Activated naive CD4-positive, alpha-beta T cell treated with anti-CD3 and anti-CD28 coated beads, Interleukin-2, amount 10 ng/mL, durations not matched to agents 7 days and 5 days (primary cell): ENCODE measurements around the gene KIF19.

ENCODE experiments used
- CTCF ChIA-PET: fragments of 350-600 bp; sonication (Branson Sonifier 250); formaldehyde crosslinking; loops from one replicate; lab custom pipeline; 2021; ENCODE audit warnings: antibody characterized with exemption; lab: Charles Lee
- DNase-seq: peaks from one replicate; pipeline ENCODE4 v3.0.0-alpha.2; 2020
- H3K27ac Mint-ChIP-seq: one replicate; pipeline ENCODE4 v1.8.0; 2021; ENCODE audit warnings: mild to moderate bottlenecking, moderate library complexity, mixed read lengths
- H3K27me3 Mint-ChIP-seq: one replicate; pipeline ENCODE4 v1.8.0; 2021; ENCODE audit warnings: mild to moderate bottlenecking, mixed read lengths
- H3K36me3 Mint-ChIP-seq: one replicate; pipeline ENCODE4 v1.8.0; 2021; ENCODE audit warnings: mixed read lengths
- H3K4me1 Mint-ChIP-seq: one replicate; pipeline ENCODE4 v1.8.0; 2021; ENCODE audit warnings: mixed read lengths
- H3K4me3 Mint-ChIP-seq: one replicate; pipeline ENCODE4 v1.8.0; 2021; ENCODE audit warnings: mild to moderate bottlenecking, moderate library complexity, mixed read lengths
- H3K9me3 Mint-ChIP-seq: one replicate; pipeline ENCODE4 v1.8.0; 2021; ENCODE audit warnings: mixed read lengths

The KIF19 gene

GRCh38 chr17:74337834-74338500, 11.9 kb downstream of the KIF19 start:
- DNase-seq, result no peak
- Mint-ChIP-seq H3K9me3 (no peaks in the 10 kb centered on the region), H3K4me3 (no peak overlapping the region), H3K4me1 (peaks cover 9% of the 10 kb centered on the region), H3K27me3 (peaks cover 48% of the 10 kb centered on the region), H3K27ac (no peak overlapping the region), H3K36me3 (no peaks in the 10 kb centered on the region)
- CTCF ChIA-PET, result interaction anchor here (0.8 kb wide), 1 partner anchor 37 kb away, joined by 4 read pairs; no protein-coding TSS in a partner anchor

- Mint-ChIP-seq H3K4me3 (no peak overlapping the region), H3K4me1 (peaks cover 4% of the 10 kb centered on the region), H3K27me3 (peaks cover 52% of the 10 kb centered on the region), H3K27ac (no peak overlapping the region), H3K36me3 (no peaks in the 10 kb centered on the region), H3K9me3 (no peaks in the 10 kb centered on the region)
- DNase-seq, result no peak
- CTCF ChIA-PET, result interaction anchor here (1.2 kb wide), 1 partner anchor 29 kb away, joined by 3 read pairs; no protein-coding TSS in a partner anchor
Measured at GRCh38 chr17:74339537-74340195, 13.6 kb downstream of the KIF19 start.

- DNase-seq, result no peak
- Mint-ChIP-seq H3K4me1 (no peaks in the 10 kb centered on the region), H3K4me3 (no peak overlapping the region), H3K27ac (peak overlapping the region; percentile 37), H3K9me3 (no peaks in the 10 kb centered on the region), H3K36me3 (no peaks in the 10 kb centered on the region), H3K27me3 (peaks cover 56% of the 10 kb centered on the region)
- CTCF ChIA-PET, result interaction anchor here (1.2 kb wide), 1 partner anchor 28 kb away, joined by 3 read pairs; no protein-coding TSS in a partner anchor
Measured at GRCh38 chr17:74340470-74341023, 14.5 kb downstream of the KIF19 start.

GRCh38 chr17:74342224-74342623, 16.2 kb downstream of the KIF19 start:
- Mint-ChIP-seq H3K4me1 (no peaks in the 10 kb centered on the region), H3K4me3 (no peak overlapping the region), H3K9me3 (no peaks in the 10 kb centered on the region), H3K36me3 (no peaks in the 10 kb centered on the region), H3K27ac (no peak overlapping the region), H3K27me3 (peaks cover 55% of the 10 kb centered on the region)
- CTCF ChIA-PET, result no interaction called here
- DNase-seq, result no peak

DNA sequence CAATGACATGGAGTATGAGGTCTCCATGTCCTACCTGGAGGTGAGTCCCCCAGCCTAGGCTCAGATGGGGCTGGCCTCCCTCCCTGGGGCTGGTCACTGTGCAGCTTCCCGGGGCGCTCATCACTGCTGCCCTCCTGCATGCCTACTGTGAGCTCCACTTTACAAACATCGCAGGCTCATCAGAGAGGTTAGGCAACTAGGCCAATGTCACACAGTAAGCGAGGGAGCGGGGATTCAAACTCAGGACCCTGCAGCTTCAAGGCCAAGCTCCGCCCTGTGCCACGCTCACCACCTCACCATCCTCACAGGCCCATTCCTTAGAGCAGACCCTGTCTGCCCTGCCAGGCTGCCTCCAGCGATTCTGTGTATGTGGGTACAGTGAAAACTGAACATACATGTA, 17.1 kb downstream of the KIF19 start:
- peaks cover 55% of the 10 kb centered on the region for H3K27me3 Mint-ChIP-seq
- CTCF ChIA-PET, result interaction anchor here (1.1 kb wide), 1 partner anchor 10 kb away, joined by 3 read pairs; no protein-coding TSS in a partner anchor

GRCh38 chr17:74343526-74344284, 17.7 kb downstream of the KIF19 start:
- Mint-ChIP-seq H3K27me3 (peaks cover 55% of the 10 kb centered on the region), H3K27ac (no peak overlapping the region), H3K36me3 (no peaks in the 10 kb centered on the region), H3K4me3 (no peak overlapping the region), H3K9me3 (no peaks in the 10 kb centered on the region), H3K4me1 (no peaks in the 10 kb centered on the region)
- DNase-seq, result no peak
- CTCF ChIA-PET, result interaction anchor here (0.6 to 1.1 kb wide), 2 partner anchors 9 to 14 kb away, joined by 3 read pairs; no protein-coding TSS in a partner anchor

More for the DNA sequence above, 17.1 kb downstream of the KIF19 start:
- H3K4me3 Mint-ChIP-seq, result no peak overlapping the region
- H3K4me1 Mint-ChIP-seq, result no peaks in the 10 kb centered on the region
- no peaks in the 10 kb centered on the region for H3K36me3 Mint-ChIP-seq
- no peaks in the 10 kb centered on the region for H3K9me3 Mint-ChIP-seq
- no peak overlapping the region for H3K27ac Mint-ChIP-seq
- no peak for DNase-seq

DNA sequence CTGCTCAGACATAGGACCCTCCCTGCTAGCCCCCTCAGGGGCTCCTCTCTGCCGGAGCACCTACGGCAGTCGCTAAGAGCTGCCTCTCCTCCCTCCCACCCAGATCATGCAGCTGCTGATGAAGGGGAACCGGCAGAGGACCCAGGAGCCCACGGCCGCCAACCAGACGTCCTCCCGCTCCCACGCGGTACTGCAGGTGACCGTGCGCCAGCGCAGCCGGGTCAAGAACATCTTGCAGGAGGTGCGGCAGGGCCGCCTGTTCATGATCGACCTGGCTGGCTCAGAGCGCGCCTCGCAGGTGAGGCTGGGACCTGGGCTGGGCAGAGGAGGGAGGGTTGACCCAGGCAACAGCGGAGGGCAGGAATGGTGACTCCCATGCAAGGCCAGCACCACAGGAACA, 18.6 kb downstream of the KIF19 start:
- H3K27me3 Mint-ChIP-seq, result peaks cover 58% of the 10 kb centered on the region
- CTCF ChIA-PET, result no interaction called here
- H3K4me3 Mint-ChIP-seq, result no peak overlapping the region
- H3K4me1 Mint-ChIP-seq, result no peaks in the 10 kb centered on the region
- no peak for DNase-seq
- H3K9me3 Mint-ChIP-seq, result no peaks in the 10 kb centered on the region
- no peaks in the 10 kb centered on the region for H3K36me3 Mint-ChIP-seq
- H3K27ac Mint-ChIP-seq, result no peak overlapping the region

DNA sequence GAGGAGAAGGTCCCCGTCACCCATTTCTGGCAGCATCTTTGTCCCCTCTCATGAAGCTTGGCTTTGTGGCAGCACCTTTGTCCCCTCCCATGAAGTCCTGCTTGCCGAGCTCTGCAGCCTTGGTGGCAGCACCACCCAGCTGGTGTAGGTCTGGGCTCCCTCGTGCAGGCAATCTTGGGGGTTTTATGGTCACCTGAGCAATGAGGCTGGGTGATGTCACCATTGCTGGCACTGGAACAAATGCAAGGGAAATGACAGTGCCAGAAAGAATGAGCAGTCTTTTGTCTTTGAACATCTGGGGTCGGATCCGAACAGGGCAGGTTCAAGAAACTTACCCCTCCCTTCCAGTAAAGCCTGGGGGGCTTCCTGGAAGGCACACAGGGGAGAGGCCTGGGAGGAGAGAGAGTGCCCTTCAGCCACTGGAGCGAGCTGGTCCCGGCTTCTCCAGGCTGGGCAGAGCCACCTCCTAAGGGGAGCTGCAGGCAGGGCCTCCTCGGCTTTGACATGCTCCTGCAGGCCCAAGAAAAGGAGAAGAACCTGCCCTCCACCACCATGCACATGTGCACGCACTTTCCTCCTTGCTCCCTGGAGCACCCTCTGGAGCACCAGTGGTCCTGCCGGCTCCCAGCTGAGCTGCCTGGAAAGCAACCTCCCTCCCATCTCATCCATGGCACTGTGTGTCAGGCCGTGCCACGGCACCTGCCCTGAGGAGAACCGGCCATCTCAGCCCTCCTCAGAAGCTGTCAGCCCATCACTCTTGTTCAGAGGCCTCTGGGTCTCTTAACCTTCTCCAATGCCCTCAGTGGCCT, 19.6 kb downstream of the KIF19 start:
- CTCF ChIA-PET, result interaction anchor here (0.7 kb wide), 1 partner anchor 39 kb away, joined by 3 read pairs; no protein-coding TSS in a partner anchor
- no peak for DNase-seq
- no peak overlapping the region for H3K4me3 Mint-ChIP-seq
- no peaks in the 10 kb centered on the region for H3K4me1 Mint-ChIP-seq
- no peak overlapping the region for H3K27ac Mint-ChIP-seq
- peaks cover 58% of the 10 kb centered on the region for H3K27me3 Mint-ChIP-seq
- no peaks in the 10 kb centered on the region for H3K36me3 Mint-ChIP-seq
- H3K9me3 Mint-ChIP-seq, result no peaks in the 10 kb centered on the region

GRCh38 chr17:74347646-74348045, 21.6 kb downstream of the KIF19 start:
- Mint-ChIP-seq H3K9me3 (no peaks in the 10 kb centered on the region), H3K27me3 (peaks cover 77% of the 10 kb centered on the region), H3K4me3 (no peak overlapping the region), H3K4me1 (no peaks in the 10 kb centered on the region), H3K36me3 (no peaks in the 10 kb centered on the region), H3K27ac (no peak overlapping the region)
- no peak for DNase-seq
- CTCF ChIA-PET, result interaction anchor here (1.1 kb wide), 1 partner anchor 7 kb away, joined by 3 read pairs; no protein-coding TSS in a partner anchor

- H3K4me1 Mint-ChIP-seq, result peaks cover 4% of the 10 kb centered on the region
- CTCF ChIA-PET, result interaction anchor here (0.9 to 1.4 kb wide), 3 partner anchors 12 to 49 kb away, joined by 3 to 9 read pairs (median 3); no protein-coding TSS in a partner anchor
- peaks cover 90% of the 10 kb centered on the region for H3K27me3 Mint-ChIP-seq
- no peak overlapping the region for H3K4me3 Mint-ChIP-seq
- H3K27ac Mint-ChIP-seq, result no peak overlapping the region
- no peak for DNase-seq
- H3K36me3 Mint-ChIP-seq, result no peaks in the 10 kb centered on the region
- no peaks in the 10 kb centered on the region for H3K9me3 Mint-ChIP-seq
Measured at GRCh38 chr17:74349120-74349519, 23.1 kb downstream of the KIF19 start.

DNA sequence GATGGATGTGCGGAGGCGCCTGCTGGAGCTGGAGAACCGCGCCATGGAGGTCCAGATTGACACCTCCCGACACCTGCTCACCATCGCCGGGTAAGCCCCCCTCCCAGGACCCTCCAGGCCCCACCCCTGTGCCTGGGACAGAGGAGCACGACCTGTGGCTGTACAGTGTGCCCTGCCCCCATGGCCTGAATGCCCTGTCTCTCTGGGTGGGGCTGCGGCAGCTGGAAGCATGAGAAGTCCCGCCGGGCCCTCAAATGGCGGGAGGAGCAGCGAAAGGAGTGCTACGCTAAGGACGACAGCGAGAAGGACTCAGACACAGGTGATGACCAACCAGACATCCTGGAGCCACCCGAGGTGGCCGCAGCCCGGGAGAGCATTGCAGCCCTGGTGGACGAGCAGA, 24.5 kb downstream of the KIF19 start:
- Mint-ChIP-seq H3K4me1 (peaks cover 5% of the 10 kb centered on the region), H3K36me3 (no peaks in the 10 kb centered on the region), H3K9me3 (no peaks in the 10 kb centered on the region), H3K4me3 (no peak overlapping the region), H3K27me3 (peaks cover 91% of the 10 kb centered on the region), H3K27ac (no peak overlapping the region)
- CTCF ChIA-PET, result interaction anchor here (1.1 to 3.8 kb wide), 6 partner anchors 9 to 51 kb away, joined by 3 to 28 read pairs (median 6); no protein-coding TSS in a partner anchor
- no peak for DNase-seq

- no peak overlapping the region for H3K4me3 Mint-ChIP-seq
- DNase-seq, result peak; percentile 43
- H3K9me3 Mint-ChIP-seq, result no peaks in the 10 kb centered on the region
- CTCF ChIA-PET, result interaction anchor here (0.7 to 3.8 kb wide), 9 partner anchors 8 to 197 kb away, joined by 3 to 28 read pairs (median 10); partner anchors contain the start of genes BTBD17 and GPR142
- H3K36me3 Mint-ChIP-seq, result no peaks in the 10 kb centered on the region
- no peak overlapping the region for H3K27ac Mint-ChIP-seq
- H3K27me3 Mint-ChIP-seq, result peaks cover 96% of the 10 kb centered on the region
- peaks cover 5% of the 10 kb centered on the region for H3K4me1 Mint-ChIP-seq
Measured at GRCh38 chr17:74351552-74352210, 25.7 kb downstream of the KIF19 start.
